ENCODE results near the gene RNF183.

Gene RNF183

GRCh38 chr9:113328045-113328782 is 25.0 kb upstream of the RNF183 start:
- Histone ChIP-seq H3K27ac (no peak overlapping the region), H3K4me3 (ENCODE audit: low read depth in 1 of 2, low read length in 1 of 2) (no peak overlapping the region), H3K27me3 (no peaks in the 10 kb centered on the region), H3K9me3 (no peaks in the 10 kb centered on the region), H3K4me1 (ENCODE audit: control insufficient read depth in 1 of 2, insufficient read depth in 1 of 2, low read depth in 1 of 2, low read length in 1 of 2) (no peaks in the 10 kb centered on the region), H3K36me3 (no peaks in the 10 kb centered on the region)
- no peak for TF ChIP-seq CTCF (IDR thresholded peaks at IDR 0.05)

GRCh38 chr9:113326230-113326629 is 23.1 kb upstream of the RNF183 start:
- Histone ChIP-seq H3K4me3 (ENCODE audit: low read depth in 1 of 2, low read length in 1 of 2) (no peak overlapping the region), H3K27me3 (no peaks in the 10 kb centered on the region), H3K4me1 (ENCODE audit: control insufficient read depth in 1 of 2, insufficient read depth in 1 of 2, low read depth in 1 of 2, low read length in 1 of 2) (no peaks in the 10 kb centered on the region), H3K27ac (no peak overlapping the region), H3K36me3 (no peaks in the 10 kb centered on the region), H3K9me3 (no peaks in the 10 kb centered on the region)
- no peak for TF ChIP-seq CTCF (IDR thresholded peaks at IDR 0.05)

GRCh38 chr9:113322671-113323070 is 19.5 kb upstream of the RNF183 start:
- Histone ChIP-seq H3K4me3 (ENCODE audit: low read depth in 1 of 2, low read length in 1 of 2) (no peak overlapping the region), H3K4me1 (ENCODE audit: control insufficient read depth in 1 of 2, insufficient read depth in 1 of 2, low read depth in 1 of 2, low read length in 1 of 2) (no peaks in the 10 kb centered on the region), H3K9me3 (no peaks in the 10 kb centered on the region), H3K27me3 (no peaks in the 10 kb centered on the region), H3K36me3 (no peaks in the 10 kb centered on the region), H3K27ac (no peak overlapping the region)
- TF ChIP-seq CTCF (IDR thresholded peaks at IDR 0.05): no peak

- Histone ChIP-seq H3K4me3 (ENCODE audit: low read depth in 1 of 2, low read length in 1 of 2) (no peak overlapping the region), H3K4me1 (ENCODE audit: control insufficient read depth in 1 of 2, insufficient read depth in 1 of 2, low read depth in 1 of 2, low read length in 1 of 2) (no peaks in the 10 kb centered on the region), H3K36me3 (no peaks in the 10 kb centered on the region), H3K27me3 (no peaks in the 10 kb centered on the region), H3K9me3 (no peaks in the 10 kb centered on the region), H3K27ac (no peak overlapping the region)
- no peak for TF ChIP-seq CTCF (IDR thresholded peaks at IDR 0.05)
Measured at GRCh38 chr9:113320051-113320450, 16.9 kb upstream of the RNF183 start.

- Histone ChIP-seq H3K4me3 (ENCODE audit: low read depth in 1 of 2, low read length in 1 of 2) (no peak overlapping the region), H3K27ac (no peak overlapping the region), H3K27me3 (no peaks in the 10 kb centered on the region), H3K4me1 (ENCODE audit: control insufficient read depth in 1 of 2, insufficient read depth in 1 of 2, low read depth in 1 of 2, low read length in 1 of 2) (no peaks in the 10 kb centered on the region), H3K36me3 (no peaks in the 10 kb centered on the region), H3K9me3 (no peaks in the 10 kb centered on the region)
- TF ChIP-seq CTCF (IDR thresholded peaks at IDR 0.05): no peak
Measured at GRCh38 chr9:113319054-113319453, 15.9 kb upstream of the RNF183 start.
